GM12878 (cell line): ENCODE data around the gene HGS. TPM values are rescaled to one million over a fixed set of nuclear protein-coding genes. Genes with fewer than 3 reads are reported as not detected.
A peak's percentile ranks its signal among the peaks of the same experiment; 100 is the strongest.

Source experiments
- BRCA1 ChIP-seq: IDR thresholded peaks from 2 replicates; pipeline ENCODE4 v1.6.1; 2011; ENCODE audit warnings: low read depth, low read length, improper control_type of control experiment
- CEBPZ ChIP-seq: fragments of 150-350 bp; IDR thresholded peaks from 2 replicates; pipeline ENCODE4 v1.6.1; 2016; ENCODE audit warnings: low read depth, low read length
- CHD1 ChIP-seq: IDR thresholded peaks from 2 replicates; pipeline ENCODE4 v1.6.1; 2012; ENCODE audit warnings: low read depth, low read length, improper control_type of control experiment
- E4F1 ChIP-seq: fragments of 450-650 bp; IDR thresholded peaks from 2 replicates; pipeline ENCODE4 v1.6.1; 2018; ENCODE audit warnings: borderline replicate concordance, mild to moderate bottlenecking; ENCODE audit not compliant: partially characterized antibody
- ETV6 ChIP-seq, 2 experiments: fragments of 450-650 bp in 1 of 2; IDR thresholded peaks in 1 of 2; conservative IDR thresholded peaks in 1 of 2; 2 replicates each; pipeline ENCODE4 v1.6.1; 2014; ENCODE audit warnings: antibody characterized with exemption in 1 of 2, borderline replicate concordance in 1 of 2, low read depth in 1 of 2, mild to moderate bottlenecking in 1 of 2, moderate library complexity in 1 of 2
- FOXM1 ChIP-seq: IDR thresholded peaks from 2 replicates; pipeline ENCODE4 v1.6.1; 2012; ENCODE audit warnings: low read depth, mild to moderate bottlenecking, inconsistent platforms, low read length, moderate library complexity
- LARP7 ChIP-seq: fragments of 450-650 bp; IDR thresholded peaks from 2 replicates; pipeline ENCODE4 v1.6.1; 2017; ENCODE audit warnings: mild to moderate bottlenecking
- MXI1 ChIP-seq: fragments of 150-350 bp; IDR thresholded peaks from 2 replicates; pipeline ENCODE4 v1.6.1; 2011; ENCODE audit warnings: low read depth, mild to moderate bottlenecking, inconsistent platforms, low read length, improper control_type of control experiment
- NBN ChIP-seq: fragments of 450-650 bp; IDR thresholded peaks from 2 replicates; pipeline ENCODE4 v1.6.1; 2016
- NFIC ChIP-seq: IDR thresholded peaks from 2 replicates; pipeline ENCODE4 v1.6.1; 2012; ENCODE audit warnings: low read depth, mild to moderate bottlenecking, inconsistent platforms, low read length, moderate library complexity
- NFYB ChIP-seq: IDR thresholded peaks from 2 replicates; pipeline ENCODE4 v1.6.1; 2011; ENCODE audit warnings: low read depth, mild to moderate bottlenecking, low read length, improper control_type of control experiment, moderate library complexity; ENCODE audit not compliant: insufficient read depth
- NR2C1 ChIP-seq: fragments of 450-650 bp; IDR thresholded peaks from 2 replicates; pipeline ENCODE4 v1.6.1; 2017; ENCODE audit warnings: antibody characterized with exemption, mild to moderate bottlenecking, moderate library complexity
- POU2F2 ChIP-seq: IDR thresholded peaks from 3 replicates; pipeline ENCODE4 v1.6.1; 2011; ENCODE audit warnings: low read depth, mild to moderate bottlenecking, low read length, borderline replicate concordance
- RFX5 ChIP-seq: IDR thresholded peaks from 2 replicates; pipeline ENCODE4 v1.6.1; 2011; ENCODE audit warnings: low read depth, low read length, improper control_type of control experiment
- SMC3 ChIP-seq: IDR thresholded peaks from 2 replicates; pipeline ENCODE4 v1.6.1; 2011; ENCODE audit warnings: low read length, improper control_type of control experiment, borderline replicate concordance
- SPI1 ChIP-seq: IDR thresholded peaks from 2 replicates; pipeline ENCODE4 v1.6.1; 2011; ENCODE audit warnings: low read depth, mild to moderate bottlenecking, low read length, moderate library complexity, borderline replicate concordance; ENCODE audit not compliant: insufficient read depth
- SREBF1 ChIP-seq: IDR thresholded peaks from 2 replicates; pipeline ENCODE4 v1.6.1; 2012; ENCODE audit warnings: mild to moderate bottlenecking, low read length
- TBL1XR1 ChIP-seq: IDR thresholded peaks from 2 replicates; pipeline ENCODE4 v1.6.1; 2012; ENCODE audit warnings: low read depth, low read length, improper control_type of control experiment
- TCF12 ChIP-seq: IDR thresholded peaks from 2 replicates; pipeline ENCODE4 v1.6.1; 2011; ENCODE audit warnings: low read depth, mild to moderate bottlenecking, low read length
- WRNIP1 ChIP-seq: IDR thresholded peaks from 2 replicates; pipeline ENCODE4 v1.6.1; 2011; ENCODE audit warnings: low read depth, low read length, improper control_type of control experiment, borderline replicate concordance
- ZBTB4 ChIP-seq: fragments of 450-650 bp; formaldehyde crosslinking; IDR thresholded peaks from 2 replicates; pipeline ENCODE4 v1.4.0; 2022; ENCODE audit warnings: mild to moderate bottlenecking, moderate library complexity
- polyA plus RNA-seq, 11 experiments: library from polyadenylated mRNA; depleted of rRNA in 4 of 11; unstranded in 6 of 11; stranded (reverse) in 5 of 11; fragments of >200 nt; fragmentation: Nextera tagmentation in 4 of 11; fragmentation: Illumina TruSeq in 1 of 11; extraction: Ambion mirVana in 4 of 11; extraction: Trizol in 1 of 11; gene quantifications; 1 replicate in 1 of 11; 2 replicates in 10 of 11; pipeline versions ENCODE4 v1.2.1 to v1.2.3, GENCODE V29; 2011 to 2016; ENCODE audit warnings: inconsistent platforms in 2 of 11, missing spikeins in 2 of 11, low read depth in 1 of 11
- total RNA-seq, 4 experiments: library from RNA; depleted of rRNA in 3 of 4; stranded (reverse); fragments of >200 nt in 3 of 4; fragmentation: Illumina TruSeq in 1 of 4; extraction: Trizol in 1 of 4; gene quantifications; 2 replicates each; pipeline versions ENCODE4 v1.2.1 to v1.2.3, GENCODE V29; 2013 to 2021

Gene HGS
- total and polyA plus RNA-seq, 10 of the 15 experiments (the other 5 are each of a cell fraction or from before 2014, with no cell fraction given) = 2.2 to 85.6 (median 55.3) TPM

GRCh38 chr17:81666342-81667191 is 17.2 kb upstream of the HGS start, which contains the start of the genes CCDC137 and OXLD1 (continued):
- TF ChIP-seq ZBTB4 (CRISPR knock-in tag) (no peak), LARP7 (peak; percentile 54; the same call in 1 of the 2 replicates), NFYB (peak; percentile 93), SREBF1 (no peak), FOXM1 (no peak), E4F1 (peak; percentile 97), CEBPZ (peak; percentile 48; the same call in 1 of the 2 replicates), MXI1 (peak; percentile 92), SMC3 (no peak), WRNIP1 (no peak), RFX5 (no peak), BRCA1 (no peak), SPI1 (peak; percentile 91), NR2C1 (peak; percentile 76), POU2F2 (peak; percentile 89), NBN (no peak), ETV6 (conservative IDR thresholded peaks at IDR 0.05 in 1 of 2, IDR thresholded peaks at IDR 0.05 in 1 of 2; ENCODE audit: borderline replicate concordance in 1 of 2, low read depth in 1 of 2) (peak in 1 of 2 experiments; percentile 71; a peak in 1 of 4 replicates), TBL1XR1 (no peak), CHD1 (no peak), TCF12 (no peak; the same call in 1 of the 2 replicates), NFIC (no peak)
